ENCODE results near the gene SND1. TPM values are rescaled to one million over a fixed set of nuclear protein-coding genes. Genes with fewer than 3 reads are reported as not detected.

SND1 gene
- total and polyA plus RNA-seq, 4 donors = 59.4 to 214 (median 84.1) TPM

DNA sequence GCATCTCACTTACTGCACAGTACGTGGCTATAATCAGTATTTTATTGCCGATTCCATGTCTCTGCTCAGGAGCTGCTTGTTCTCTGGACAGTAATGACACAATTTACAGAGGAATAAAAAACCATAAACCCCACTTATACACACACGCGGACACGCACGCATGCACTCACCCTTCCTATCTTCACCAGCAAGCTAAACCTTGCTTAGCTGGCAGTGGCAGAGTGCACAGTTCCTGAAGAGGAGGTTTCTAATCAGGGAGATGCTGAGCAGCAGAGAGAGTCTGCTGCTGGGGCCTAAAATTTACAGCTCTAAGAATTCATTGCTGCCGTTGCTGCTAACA is 66.3 kb downstream of the SND1 start (continued):
- no peak for TF ChIP-seq NR2F2 (IDR thresholded peaks at IDR 0.05)

DNA sequence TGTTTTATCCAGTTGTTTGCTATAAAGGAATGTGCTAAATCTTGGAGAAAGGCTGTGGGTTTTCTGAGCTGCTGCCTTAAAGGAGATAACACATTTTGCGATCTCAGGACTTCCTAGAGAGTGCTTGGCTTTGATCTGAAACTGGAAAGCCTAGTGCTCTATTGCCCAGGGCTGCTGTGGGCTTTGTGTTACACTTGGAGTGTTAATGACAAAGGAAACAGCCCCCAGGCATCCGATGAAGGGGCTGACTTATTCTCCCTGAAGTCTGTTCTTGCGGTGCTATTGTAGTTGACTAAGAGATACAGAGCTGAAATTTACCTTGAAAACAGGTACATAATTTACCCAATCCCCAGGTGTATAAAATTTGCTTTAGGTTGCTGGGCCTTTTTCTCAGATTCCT is 74.5 kb downstream of the SND1 start:
- Histone ChIP-seq H3K9me3 (ENCODE audit: control insufficient read depth in 4 of 4, low read length in 3 of 4) (no peaks in the 10 kb centered on the region), H3K4me3 (ENCODE audit: low read depth in 1 of 3, low read length in 3 of 3) (no peak overlapping the region), H3K4me1 (ENCODE audit: control insufficient read depth in 4 of 4, insufficient read depth in 4 of 4, low read length in 3 of 4) (no peaks in the 10 kb centered on the region), H3K36me3 (ENCODE audit: control insufficient read depth in 4 of 4, insufficient read depth in 3 of 4, low read depth in 1 of 4, low read length in 3 of 4) (peaks cover 14 to 61% (median 56%) of the 10 kb centered on the region in 4 donors), H3K9ac (ENCODE audit: low read depth in 1 of 2, low read length in 2 of 2) (no peak overlapping the region), H3K27ac (ENCODE audit: low read depth in 1 of 2, low read length in 2 of 2) (no peak overlapping the region), H3K27me3 (ENCODE audit: control insufficient read depth in 4 of 4, insufficient read depth in 4 of 4, low read length in 3 of 4) (no peaks in the 10 kb centered on the region)
- 94% methylated on average over 3 of the region's 3 CpGs for WGBS
- TF ChIP-seq YY1 (IDR thresholded peaks at IDR 0.05) = no peak
- TF ChIP-seq NR2F2 (IDR thresholded peaks at IDR 0.05) = no peak
- no peak for TF ChIP-seq FOXA2 (IDR thresholded peaks at IDR 0.05)
- DNase-seq (ENCODE audit: low spot score) = no peak

DNA sequence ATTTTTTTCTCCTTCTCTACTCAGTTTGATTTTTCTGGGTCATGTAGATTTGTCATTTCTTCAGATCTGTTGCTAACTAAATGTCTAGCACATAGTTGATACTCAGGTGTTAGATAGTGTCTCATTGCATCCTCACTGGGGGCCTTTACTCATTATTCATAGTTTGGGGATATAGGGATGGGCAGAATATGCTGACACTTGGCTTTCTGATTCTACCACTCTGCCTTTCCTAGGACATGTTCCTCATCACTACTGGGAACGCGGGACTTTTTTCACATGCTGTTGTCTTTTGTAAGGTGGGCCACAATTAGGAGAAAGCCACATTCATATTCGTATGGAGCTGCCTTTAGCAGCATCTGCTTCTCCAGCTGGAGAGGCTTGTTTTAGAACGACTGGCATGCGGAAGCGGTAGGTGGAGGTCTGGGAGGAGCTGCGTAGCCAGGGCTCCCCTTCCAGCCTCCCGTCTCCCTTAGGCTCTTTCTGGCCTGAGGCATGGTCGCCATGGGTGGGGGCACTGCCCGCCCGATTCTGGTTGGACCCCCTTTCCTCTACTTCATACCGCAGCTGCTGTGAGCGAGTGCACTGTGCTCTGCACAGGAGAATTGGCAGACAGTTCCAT is 78.8 kb downstream of the SND1 start:
- H3K9ac ChIP-seq (ENCODE audit: low read depth in 1 of 2, low read length in 2 of 2) = no peak overlapping the region
- TF ChIP-seq NR2F2 (IDR thresholded peaks at IDR 0.05) = no peak
- TF ChIP-seq, protein P1, sequence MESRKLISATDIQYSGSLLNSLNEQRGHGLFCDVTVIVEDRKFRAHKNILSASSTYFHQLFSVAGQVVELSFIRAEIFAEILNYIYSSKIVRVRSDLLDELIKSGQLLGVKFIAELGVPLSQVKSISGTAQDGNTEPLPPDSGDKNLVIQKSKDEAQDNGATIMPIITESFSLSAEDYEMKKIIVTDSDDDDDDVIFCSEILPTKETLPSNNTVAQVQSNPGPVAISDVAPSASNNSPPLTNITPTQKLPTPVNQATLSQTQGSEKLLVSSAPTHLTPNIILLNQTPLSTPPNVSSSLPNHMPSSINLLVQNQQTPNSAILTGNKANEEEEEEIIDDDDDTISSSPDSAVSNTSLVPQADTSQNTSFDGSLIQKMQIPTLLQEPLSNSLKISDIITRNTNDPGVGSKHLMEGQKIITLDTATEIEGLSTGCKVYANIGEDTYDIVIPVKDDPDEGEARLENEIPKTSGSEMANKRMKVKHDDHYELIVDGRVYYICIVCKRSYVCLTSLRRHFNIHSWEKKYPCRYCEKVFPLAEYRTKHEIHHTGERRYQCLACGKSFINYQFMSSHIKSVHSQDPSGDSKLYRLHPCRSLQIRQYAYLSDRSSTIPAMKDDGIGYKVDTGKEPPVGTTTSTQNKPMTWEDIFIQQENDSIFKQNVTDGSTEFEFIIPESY (IDR thresholded peaks at IDR 0.05) = no peak
- TF ChIP-seq SP1 (IDR thresholded peaks at IDR 0.05) = no peak
- TF ChIP-seq JUND (IDR thresholded peaks at IDR 0.05) = no peak
- no peak for DNase-seq (ENCODE audit: low spot score)
- H3K4me3 ChIP-seq (ENCODE audit: low read depth in 1 of 3, low read length in 3 of 3) = no peak overlapping the region
- no peaks in the 10 kb centered on the region for H3K4me1 ChIP-seq (ENCODE audit: control insufficient read depth in 4 of 4, insufficient read depth in 4 of 4, low read length in 3 of 4)
- no peaks in the 10 kb centered on the region for H3K9me3 ChIP-seq (ENCODE audit: control insufficient read depth in 4 of 4, low read length in 3 of 4)
- no peaks in the 10 kb centered on the region for H3K27me3 ChIP-seq (ENCODE audit: control insufficient read depth in 4 of 4, insufficient read depth in 4 of 4, low read length in 3 of 4)
- no peak overlapping the region for H3K27ac ChIP-seq (ENCODE audit: low read depth in 1 of 2, low read length in 2 of 2)
- 96% methylated on average over 13 of the region's 13 CpGs for WGBS
- H3K36me3 ChIP-seq (ENCODE audit: control insufficient read depth in 4 of 4, insufficient read depth in 3 of 4, low read depth in 1 of 4, low read length in 3 of 4) = peaks cover 5 to 49% (median 35%) of the 10 kb centered on the region in 4 donors

DNA sequence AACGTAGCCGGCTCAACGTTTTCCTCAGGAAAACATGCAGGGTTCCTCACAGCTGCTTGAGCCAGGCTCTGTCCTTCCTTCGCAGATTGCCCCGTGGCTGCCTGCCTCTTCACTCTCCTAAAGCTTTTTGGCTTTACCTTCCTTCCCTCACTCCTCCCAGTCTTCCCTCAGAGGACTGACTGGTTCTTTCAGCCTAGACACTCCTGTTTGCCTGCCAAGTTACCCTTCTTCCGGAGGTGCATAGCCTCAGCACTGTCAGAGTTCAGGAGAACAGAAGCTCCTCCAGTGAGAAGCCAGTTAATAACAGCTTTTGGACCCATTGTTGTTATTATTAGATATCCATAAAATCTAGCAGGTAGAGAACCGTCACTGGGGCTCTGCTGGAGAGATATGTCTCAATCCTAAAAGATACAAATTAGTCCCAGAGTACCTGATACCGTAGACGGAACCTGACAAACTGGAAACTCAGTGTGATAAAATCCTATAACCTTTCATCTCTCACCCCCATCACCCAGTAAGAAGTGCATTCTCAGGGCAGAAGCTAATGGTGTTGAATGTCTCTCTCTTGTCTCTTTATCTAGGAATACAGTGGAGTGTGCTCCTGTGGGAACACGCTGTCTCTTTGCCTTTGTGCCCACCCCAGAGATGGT is 79.6 kb downstream of the SND1 start:
- Histone ChIP-seq H3K27me3 (ENCODE audit: control insufficient read depth in 4 of 4, insufficient read depth in 4 of 4, low read length in 3 of 4) (no peaks in the 10 kb centered on the region), H3K36me3 (ENCODE audit: control insufficient read depth in 4 of 4, insufficient read depth in 3 of 4, low read depth in 1 of 4, low read length in 3 of 4) (peaks cover 6 to 42% (median 30%) of the 10 kb centered on the region in 4 donors), H3K4me3 (ENCODE audit: low read depth in 1 of 3, low read length in 3 of 3) (no peak overlapping the region), H3K9ac (ENCODE audit: low read depth in 1 of 2, low read length in 2 of 2) (no peak overlapping the region), H3K4me1 (ENCODE audit: control insufficient read depth in 4 of 4, insufficient read depth in 4 of 4, low read length in 3 of 4) (no peaks in the 10 kb centered on the region), H3K9me3 (ENCODE audit: control insufficient read depth in 4 of 4, low read length in 3 of 4) (no peaks in the 10 kb centered on the region), H3K27ac (ENCODE audit: low read depth in 1 of 2, low read length in 2 of 2) (no peak overlapping the region)
- no peak for TF ChIP-seq NR2F2 (IDR thresholded peaks at IDR 0.05)
- no peak for TF ChIP-seq YY1 (IDR thresholded peaks at IDR 0.05)
- TF ChIP-seq TAF1 (conservative IDR thresholded peaks at IDR 0.05) = no peak
- no peak for TF ChIP-seq JUND (IDR thresholded peaks at IDR 0.05)
- TF ChIP-seq HNF4A (conservative IDR thresholded peaks at IDR 0.05) = no peak
- no peak for TF ChIP-seq FOXA1 (IDR thresholded peaks at IDR 0.05)
- TF ChIP-seq, protein P1 (IDR thresholded peaks at IDR 0.05) = no peak
- no peak for TF ChIP-seq RXRA (IDR thresholded peaks at IDR 0.05)
- TF ChIP-seq FOXA2 (IDR thresholded peaks at IDR 0.05) = no peak
- TF ChIP-seq, protein P2, sequence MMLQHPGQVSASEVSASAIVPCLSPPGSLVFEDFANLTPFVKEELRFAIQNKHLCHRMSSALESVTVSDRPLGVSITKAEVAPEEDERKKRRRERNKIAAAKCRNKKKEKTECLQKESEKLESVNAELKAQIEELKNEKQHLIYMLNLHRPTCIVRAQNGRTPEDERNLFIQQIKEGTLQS (IDR thresholded peaks at IDR 0.05) = no peak
- TF ChIP-seq, protein P3, sequence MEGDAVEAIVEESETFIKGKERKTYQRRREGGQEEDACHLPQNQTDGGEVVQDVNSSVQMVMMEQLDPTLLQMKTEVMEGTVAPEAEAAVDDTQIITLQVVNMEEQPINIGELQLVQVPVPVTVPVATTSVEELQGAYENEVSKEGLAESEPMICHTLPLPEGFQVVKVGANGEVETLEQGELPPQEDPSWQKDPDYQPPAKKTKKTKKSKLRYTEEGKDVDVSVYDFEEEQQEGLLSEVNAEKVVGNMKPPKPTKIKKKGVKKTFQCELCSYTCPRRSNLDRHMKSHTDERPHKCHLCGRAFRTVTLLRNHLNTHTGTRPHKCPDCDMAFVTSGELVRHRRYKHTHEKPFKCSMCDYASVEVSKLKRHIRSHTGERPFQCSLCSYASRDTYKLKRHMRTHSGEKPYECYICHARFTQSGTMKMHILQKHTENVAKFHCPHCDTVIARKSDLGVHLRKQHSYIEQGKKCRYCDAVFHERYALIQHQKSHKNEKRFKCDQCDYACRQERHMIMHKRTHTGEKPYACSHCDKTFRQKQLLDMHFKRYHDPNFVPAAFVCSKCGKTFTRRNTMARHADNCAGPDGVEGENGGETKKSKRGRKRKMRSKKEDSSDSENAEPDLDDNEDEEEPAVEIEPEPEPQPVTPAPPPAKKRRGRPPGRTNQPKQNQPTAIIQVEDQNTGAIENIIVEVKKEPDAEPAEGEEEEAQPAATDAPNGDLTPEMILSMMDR (IDR thresholded peaks at IDR 0.05; ENCODE audit: low read depth, low read length, missing input control) = no peak
- TF ChIP-seq EGR1 (IDR thresholded peaks at IDR 0.05; ENCODE audit: low read depth in 2 of 2) = no peak
- TF ChIP-seq SP1 (IDR thresholded peaks at IDR 0.05) = no peak
- TF ChIP-seq, protein P4, sequence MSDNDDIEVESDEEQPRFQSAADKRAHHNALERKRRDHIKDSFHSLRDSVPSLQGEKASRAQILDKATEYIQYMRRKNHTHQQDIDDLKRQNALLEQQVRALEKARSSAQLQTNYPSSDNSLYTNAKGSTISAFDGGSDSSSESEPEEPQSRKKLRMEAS (IDR thresholded peaks at IDR 0.05) = no peak
- no peak for TF ChIP-seq GABPA (IDR thresholded peaks at IDR 0.05 in 1 of 2, conservative IDR thresholded peaks at IDR 0.05 in 1 of 2)
- TF ChIP-seq HNF4G (IDR thresholded peaks at IDR 0.05) = no peak
- no peak for DNase-seq (ENCODE audit: low spot score)
- 94% methylated on average over 10 of the region's 10 CpGs for WGBS

Data from liver (tissue), 9 donors.